IPS DF 6.9 (cell line): ENCODE data around the gene MYBPH.

Experiments used
- DNase-seq: peaks from one replicate; pipeline ENCODE4 v3.0.0-alpha.2; 2013; ENCODE audit warnings: low read depth, low spot score
- H3K27ac ChIP-seq: one replicate; pipeline ENCODE4 v1.5.1; 2013; ENCODE audit warnings: low read length, control low read depth
- H3K27me3 ChIP-seq: 2 replicates; pipeline ENCODE4 v1.6.1; 2013; ENCODE audit warnings: mild to moderate bottlenecking, low read length; ENCODE audit not compliant: control insufficient read depth, insufficient read depth
- H3K36me3 ChIP-seq: 2 replicates; pipeline ENCODE4 v1.6.1; 2013; ENCODE audit warnings: low read length; ENCODE audit not compliant: control insufficient read depth, insufficient read depth
- H3K4me1 ChIP-seq: 2 replicates; pipeline ENCODE4 v1.6.1; 2013; ENCODE audit warnings: low read length; ENCODE audit not compliant: control insufficient read depth, insufficient read depth
- H3K4me3 ChIP-seq: 2 replicates; pipeline ENCODE4 v1.5.1; 2013; ENCODE audit warnings: mild to moderate bottlenecking, low read length
- H3K9me3 ChIP-seq: 2 replicates; pipeline ENCODE4 v1.6.1; 2013; ENCODE audit warnings: low read length, inconsistent platforms; ENCODE audit not compliant: control insufficient read depth, insufficient read depth
- WGBS: extraction: QIAGEN DNeasy Blood & Tissue Kit; methylation state at CpG from one replicate; pipeline ENCODE4 v1.1.7; 2013; ENCODE audit warnings: mixed read lengths, missing lambda C conversion rate; ENCODE audit not compliant: insufficient read length, insufficient coverage; 5-methylcytosine and 5-hydroxymethylcytosine counted together

The MYBPH gene

DNA sequence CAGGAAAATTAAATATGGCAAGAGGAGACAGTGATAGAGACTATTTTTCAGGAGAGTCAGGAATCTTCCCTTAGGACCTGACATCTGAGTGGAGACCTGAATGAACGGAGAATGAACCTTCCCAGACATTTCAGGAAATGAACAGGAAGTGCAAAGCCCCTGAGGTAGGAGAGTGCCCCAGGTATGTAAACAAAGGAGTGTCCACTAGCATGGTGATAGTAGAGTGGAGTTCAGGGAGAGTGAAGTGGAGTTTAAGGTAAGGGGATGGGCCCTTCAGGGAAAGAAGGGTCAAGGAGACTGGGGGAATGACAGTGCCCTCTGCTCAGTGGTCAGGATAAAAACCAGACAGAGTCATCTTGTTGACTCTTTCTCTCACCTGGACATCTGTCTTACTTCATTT is 19.3 kb downstream of the MYBPH start:
- Histone ChIP-seq H3K9me3 (no peaks in the 10 kb centered on the region), H3K27ac (no peak overlapping the region), H3K4me1 (peaks cover 14% of the 10 kb centered on the region; the same call in 1 of the 2 replicates), H3K27me3 (no peaks in the 10 kb centered on the region), H3K36me3 (no peaks in the 10 kb centered on the region), H3K4me3 (no peak overlapping the region)
- no peak for DNase-seq
- whole genome bisulfite sequencing = no CpG with 5 or more reads among the region's 1 CpG

- no CpG with 5 or more reads among the region's 13 CpGs for WGBS
- H3K4me1 ChIP-seq = peaks cover 14% of the 10 kb centered on the region; the same call in 1 of the 2 replicates
- no peak for DNase-seq
Observed at GRCh38 chr1:203153989-203154821, 21.4 kb downstream of the MYBPH start.

DNA sequence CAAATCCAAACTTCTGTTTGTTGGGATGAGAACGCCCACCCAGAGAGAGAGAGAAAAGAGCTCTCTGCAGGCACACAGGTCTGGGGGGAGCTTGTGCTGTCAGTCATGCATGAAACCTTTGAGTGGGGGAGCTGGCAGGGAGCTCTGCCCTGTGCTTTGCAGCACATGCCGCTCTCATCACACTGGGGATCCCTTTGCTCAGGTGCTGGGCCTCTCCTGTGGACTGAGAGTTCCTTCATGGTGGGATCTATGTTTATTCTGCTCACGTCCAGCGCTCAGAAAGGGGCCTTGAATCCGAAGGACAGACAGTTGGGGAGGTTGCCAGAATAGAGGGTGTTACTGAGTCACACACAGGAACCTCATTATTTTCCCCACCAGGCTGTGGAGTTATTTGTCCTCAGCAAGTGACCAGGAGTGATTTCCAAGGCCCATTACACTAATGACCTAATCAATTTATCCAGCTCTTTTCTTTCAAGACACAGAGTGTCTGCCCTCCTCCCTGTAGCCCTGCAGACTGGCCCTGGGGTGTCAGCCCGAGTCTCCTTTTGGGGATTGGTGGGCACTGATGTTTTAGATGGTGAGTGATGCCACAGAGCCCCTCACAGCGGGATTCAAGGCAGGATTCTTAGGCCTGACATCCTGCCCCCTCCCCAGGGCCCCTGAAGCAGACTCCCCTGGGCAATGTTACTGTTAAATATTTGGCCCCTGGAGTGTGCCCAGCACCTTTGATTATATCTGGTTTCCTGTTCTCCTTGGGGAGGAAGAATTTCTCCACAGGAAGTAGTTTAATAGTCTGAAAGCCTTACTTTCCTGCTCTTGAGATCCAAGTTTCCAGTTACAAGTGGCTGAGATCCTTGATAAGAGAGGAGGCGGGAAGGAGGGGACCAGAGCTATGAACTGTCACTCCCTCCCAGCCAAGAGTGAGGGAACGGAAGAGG is 22.3 kb downstream of the MYBPH start:
- H3K4me1 ChIP-seq = peaks cover 17% of the 10 kb centered on the region; the same call in 1 of the 2 replicates
- no peaks in the 10 kb centered on the region for H3K9me3 ChIP-seq
- H3K27ac ChIP-seq = no peak overlapping the region
- H3K36me3 ChIP-seq = no peaks in the 10 kb centered on the region
- no peak for DNase-seq
- WGBS = no CpG with 5 or more reads among the region's 9 CpGs
- no peaks in the 10 kb centered on the region for H3K27me3 ChIP-seq
- no peak overlapping the region for H3K4me3 ChIP-seq

More at GRCh38 chr1:203153989-203154821, 21.4 kb downstream of the MYBPH start:
- Histone ChIP-seq H3K36me3 (no peaks in the 10 kb centered on the region), H3K4me3 (no peak overlapping the region), H3K9me3 (no peaks in the 10 kb centered on the region), H3K27me3 (no peaks in the 10 kb centered on the region), H3K27ac (no peak overlapping the region)

DNA sequence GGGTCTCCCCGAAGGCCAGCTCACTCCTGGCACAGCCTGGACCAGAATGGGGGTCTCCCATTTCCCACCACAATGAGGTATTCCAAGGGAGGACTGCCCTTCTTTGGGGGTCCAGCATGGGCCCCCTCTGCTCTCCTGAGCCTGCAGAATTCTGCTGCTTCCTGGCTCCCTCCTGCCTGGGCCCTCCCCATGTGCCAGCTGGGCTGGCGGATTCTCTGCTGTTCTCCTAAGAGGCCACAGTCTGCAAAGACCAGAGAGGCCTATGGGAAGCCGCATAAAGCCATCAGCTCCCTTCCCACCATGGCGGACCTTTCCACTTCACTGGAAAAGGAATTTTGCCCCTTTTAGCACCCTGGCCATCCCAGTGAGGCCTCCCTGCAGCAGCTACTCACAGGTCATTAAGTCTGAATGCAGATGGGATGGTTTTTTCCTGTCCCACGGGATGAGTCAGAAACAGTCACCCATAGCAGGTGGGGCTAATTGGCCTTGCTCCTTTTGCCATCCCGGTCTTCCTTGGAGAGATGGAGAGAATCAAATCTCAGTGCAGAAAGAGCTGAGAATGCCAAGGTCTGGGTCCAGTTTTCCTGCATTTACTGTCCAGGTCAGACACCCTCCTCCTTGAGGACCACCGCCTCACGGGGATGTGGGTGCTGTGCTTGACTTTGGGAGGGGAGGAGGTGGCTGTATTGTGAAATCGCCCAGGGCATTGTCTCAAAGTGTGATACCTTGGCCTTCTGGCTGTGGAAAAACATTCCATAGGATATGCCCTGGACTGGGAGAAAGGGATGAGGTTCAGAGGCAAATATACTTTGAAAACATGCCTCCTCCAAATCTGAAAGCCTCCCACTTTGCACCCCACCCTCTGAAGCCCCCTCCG is 23.2 kb downstream of the MYBPH start:
- Histone ChIP-seq H3K4me3 (no peak overlapping the region), H3K27ac (no peak overlapping the region), H3K36me3 (no peaks in the 10 kb centered on the region), H3K4me1 (peaks cover 21% of the 10 kb centered on the region; the same call in 1 of the 2 replicates), H3K27me3 (no peaks in the 10 kb centered on the region), H3K9me3 (no peaks in the 10 kb centered on the region)
- no CpG with 5 or more reads among the region's 10 CpGs for WGBS
- no peak for DNase-seq

DNA sequence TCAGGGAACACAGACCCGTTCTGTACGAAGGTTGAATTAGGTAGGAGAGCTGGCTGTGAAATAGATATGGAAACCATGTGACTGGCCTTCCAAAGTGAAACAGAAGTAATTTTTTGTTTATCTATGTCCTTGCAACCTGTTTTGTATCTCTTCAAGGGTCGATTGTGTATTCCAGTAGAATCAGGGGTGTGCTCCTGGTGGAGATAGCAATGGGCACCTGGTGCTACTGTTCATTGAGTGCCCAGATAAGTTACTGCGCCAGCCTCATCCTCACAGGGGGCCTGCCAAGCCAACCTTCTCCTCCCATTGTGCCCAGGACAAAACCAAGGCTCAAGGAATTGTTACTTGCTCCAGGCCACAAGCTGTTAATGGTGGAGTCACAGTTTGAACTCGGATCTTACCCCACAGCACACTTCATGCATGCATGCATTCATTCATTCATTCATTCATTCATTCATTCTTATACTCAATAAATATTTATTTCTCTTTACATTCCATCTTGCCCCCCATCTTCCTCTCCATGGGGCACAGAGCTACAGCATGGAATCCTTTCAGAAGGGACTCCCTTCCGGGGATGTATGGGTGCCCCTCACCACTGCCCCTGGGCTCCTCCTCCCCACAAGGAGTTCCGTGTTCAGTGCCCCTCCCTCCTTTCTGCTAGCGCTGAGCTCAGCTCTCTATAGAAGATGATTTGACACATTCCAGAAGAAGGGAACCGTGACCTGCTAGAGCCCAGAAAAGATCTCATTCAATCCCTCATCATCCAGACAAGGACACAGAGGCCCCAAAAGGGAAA is 24.1 kb downstream of the MYBPH start:
- Histone ChIP-seq H3K4me3 (no peak overlapping the region), H3K27me3 (no peaks in the 10 kb centered on the region), H3K4me1 (peaks cover 28% of the 10 kb centered on the region), H3K9me3 (no peaks in the 10 kb centered on the region), H3K36me3 (no peaks in the 10 kb centered on the region), H3K27ac (no peak overlapping the region)
- no CpG with 5 or more reads among the region's 9 CpGs for WGBS
- no peak for DNase-seq

- H3K4me1 ChIP-seq = peaks cover 28% of the 10 kb centered on the region
- H3K4me3 ChIP-seq = no peak overlapping the region
- DNase-seq = no peak
- no peaks in the 10 kb centered on the region for H3K27me3 ChIP-seq
- no peaks in the 10 kb centered on the region for H3K9me3 ChIP-seq
- no CpG with 5 or more reads among the region's 9 CpGs for WGBS
- H3K27ac ChIP-seq = no peak overlapping the region
- H3K36me3 ChIP-seq = no peaks in the 10 kb centered on the region
Observed at GRCh38 chr1:203150511-203151297, 24.9 kb downstream of the MYBPH start.

GRCh38 chr1:203149188-203149840 is 26.3 kb downstream of the MYBPH start:
- DNase-seq = no peak
- WGBS = no CpG with 5 or more reads among the region's 7 CpGs

GRCh38 chr1:203148579-203148978 is 27.0 kb downstream of the MYBPH start:
- H3K9me3 ChIP-seq = no peaks in the 10 kb centered on the region
- no peak overlapping the region for H3K27ac ChIP-seq
- DNase-seq = no peak
- no peaks in the 10 kb centered on the region for H3K36me3 ChIP-seq
- WGBS = no CpG with 5 or more reads among the region's 12 CpGs
- H3K27me3 ChIP-seq = no peaks in the 10 kb centered on the region
- peaks cover 23% of the 10 kb centered on the region for H3K4me1 ChIP-seq
- H3K4me3 ChIP-seq = no peak overlapping the region

More at GRCh38 chr1:203149188-203149840, 26.3 kb downstream of the MYBPH start:
- H3K27me3 ChIP-seq = no peaks in the 10 kb centered on the region
- no peak overlapping the region for H3K4me3 ChIP-seq
- H3K4me1 ChIP-seq = peaks cover 26% of the 10 kb centered on the region
- no peaks in the 10 kb centered on the region for H3K9me3 ChIP-seq
- H3K27ac ChIP-seq = no peak overlapping the region
- no peaks in the 10 kb centered on the region for H3K36me3 ChIP-seq
